SK-N-SH (cell line): ENCODE results near the gene FAM81A. TPM values are rescaled to one million over a fixed set of nuclear protein-coding genes. Genes with fewer than 3 reads are reported as not detected.
"Not testable (repeated sequence)": the region's sequence is repeated elsewhere in the genome, so short reads cannot be mapped to it uniquely, and the experiment has no call there.

Experiments used
- CTCF ChIA-PET: fragments of 300-600, 350-600 bp; formaldehyde crosslinking; extraction: SDS; loops from one replicate; lab custom pipeline; 2021; lab: Yijun Ruan, JAX
- POLR2A ChIA-PET: fragments of 350-600 bp; sonication (Branson Sonifier 250); formaldehyde crosslinking; extraction: SDS; loops from one replicate; lab custom pipeline; 2020; ENCODE audit warnings: antibody characterized with exemption, inconsistent platforms; lab: Yijun Ruan, JAX
- DNase-seq: peaks from one replicate; pipeline ENCODE4 v3.0.0; 2012
- H2AFZ ChIP-seq: fragments of 200-600 bp; sonication (generic); 2 replicates; pipeline ENCODE4 v1.8.1; 2016; ENCODE audit warnings: antibody characterized with exemption, mild to moderate bottlenecking, low read depth
- H3F3A ChIP-seq: fragments of 200-600 bp; sonication (generic); replicated peaks from 2 replicates; pipeline ENCODE3; 2016; ENCODE audit warnings: antibody characterized with exemption, mild to moderate bottlenecking; ENCODE audit not compliant: insufficient read depth
- H3K27ac ChIP-seq, 2 experiments: fragments of 200-500 bp in 1 of 2; fragments of 200-600 bp in 1 of 2; sonication (Bioruptor generic) in 1 of 2; sonication (generic), shearing (Covaris generic) in 1 of 2; 2 replicates each; pipeline versions ENCODE4 v1.5.1 to v1.6.1; 2014 to 2016; ENCODE audit warnings: low read depth in 2 of 2, inconsistent platforms in 1 of 2, low read length in 1 of 2, mild to moderate bottlenecking in 1 of 2, mixed read lengths in 1 of 2
- H3K27me3 ChIP-seq: fragments of 200-600 bp; sonication (generic), shearing (Covaris generic); 2 replicates; pipeline ENCODE4 v1.6.1; 2016; ENCODE audit warnings: mixed run types; ENCODE audit not compliant: insufficient read depth
- H3K36me3 ChIP-seq, 2 experiments: fragments of 200-500 bp in 1 of 2; fragments of 200-600 bp in 1 of 2; sonication (Bioruptor generic) in 1 of 2; sonication (generic) in 1 of 2; replicated peaks in 1 of 2; 2 replicates each; pipeline versions ENCODE3 to v1.5.1; 2014 to 2016; ENCODE audit warnings: low read length in 1 of 2, mild to moderate bottlenecking in 1 of 2; ENCODE audit not compliant: insufficient read depth in 2 of 2, control insufficient read depth in 1 of 2
- H3K4me1 ChIP-seq, 2 experiments: fragments of 200-500 bp in 1 of 2; fragments of 200-600 bp in 1 of 2; sonication (Bioruptor generic) in 1 of 2; sonication (generic), shearing (Covaris generic) in 1 of 2; 2 replicates each; pipeline versions ENCODE4 v1.5.1 to v1.6.1; 2014 to 2016; ENCODE audit warnings: low read depth in 1 of 2, low read length in 1 of 2, mixed run types in 1 of 2; ENCODE audit not compliant: insufficient read depth in 2 of 2, control insufficient read depth in 1 of 2
- H3K4me2 ChIP-seq: fragments of 200-600 bp; sonication (generic), shearing (Covaris generic); 2 replicates; pipeline ENCODE4 v1.6.1; 2017; ENCODE audit warnings: mixed run types
- H3K4me3 ChIP-seq, 2 experiments: fragments of 200-500 bp in 1 of 2; fragments of 200-600 bp in 1 of 2; sonication (Bioruptor generic) in 1 of 2; sonication (generic), shearing (Covaris generic) in 1 of 2; 2 replicates each; pipeline versions ENCODE4 v1.5.1 to v1.8.1; 2014 to 2016; ENCODE audit warnings: low read depth in 2 of 2, inconsistent platforms in 1 of 2, low read length in 1 of 2, mild to moderate bottlenecking in 1 of 2, mixed read lengths in 1 of 2, moderate library complexity in 1 of 2
- H3K79me2 ChIP-seq: fragments of 200-600 bp; sonication (generic); 2 replicates; pipeline ENCODE4 v1.8.1; 2017; ENCODE audit warnings: mild to moderate bottlenecking; ENCODE audit not compliant: insufficient read depth
- H3K9ac ChIP-seq: fragments of 200-600 bp; sonication (generic); 2 replicates; pipeline ENCODE4 v1.6.1; 2017; ENCODE audit warnings: mixed run types
- H3K9me2 ChIP-seq: fragments of 200-600 bp; sonication (generic); 2 replicates; pipeline ENCODE4 v1.6.1; 2017; ENCODE audit warnings: mixed run types
- H3K9me3 ChIP-seq: fragments of 200-600 bp; sonication (generic); 2 replicates; pipeline ENCODE4 v1.6.1; 2017; ENCODE audit warnings: mixed run types, mild to moderate bottlenecking, moderate library complexity
- H4K20me1 ChIP-seq: fragments of 200-600 bp; sonication (generic); 2 replicates; pipeline ENCODE4 v1.6.1; 2017; ENCODE audit warnings: mild to moderate bottlenecking, mixed run types; ENCODE audit not compliant: insufficient read depth
- CTCF ChIP-seq: fragments of 200-600 bp; sonication (generic); IDR thresholded peaks from 2 replicates; pipeline ENCODE4 v1.6.1; 2017; ENCODE audit warnings: antibody characterized with exemption, mild to moderate bottlenecking, moderate library complexity
- ELF1 ChIP-seq: IDR thresholded peaks from 2 replicates; pipeline ENCODE4 v1.4.0; 2012
- FOSL2 ChIP-seq: IDR thresholded peaks from 2 replicates; pipeline ENCODE4 v1.4.0; 2012; ENCODE audit warnings: low read depth, mild to moderate bottlenecking, moderate library complexity, borderline replicate concordance
- FOXJ3 ChIP-seq: sonication (generic); formaldehyde crosslinking; IDR thresholded peaks from 2 replicates; pipeline ENCODE4 v1.5.1; 2020; ENCODE audit warnings: mild to moderate bottlenecking, missing genetic modification reagents
- GABPA ChIP-seq: IDR thresholded peaks from 2 replicates; pipeline ENCODE4 v1.4.0; 2012; ENCODE audit warnings: low read depth, mild to moderate bottlenecking
- MEF2A ChIP-seq: IDR thresholded peaks from 2 replicates; pipeline ENCODE4 v1.4.0; 2012; ENCODE audit warnings: low read depth, borderline replicate concordance
- NRF1 ChIP-seq: IDR thresholded peaks from 2 replicates; pipeline ENCODE4 v1.6.1; 2012; ENCODE audit warnings: low read depth, mild to moderate bottlenecking, low read length
- PBX3 ChIP-seq: IDR thresholded peaks from 2 replicates; pipeline ENCODE4; 2012
- POLR2AphosphoS5 ChIP-seq: IDR thresholded peaks from 2 replicates; pipeline ENCODE4 v1.6.1; 2012; ENCODE audit warnings: low read depth, low read length
- RCOR1 ChIP-seq: fragments of 150-350 bp; IDR thresholded peaks from 2 replicates; pipeline ENCODE4 v1.6.1; 2017; ENCODE audit warnings: antibody characterized with exemption, low read length
- RFX5 ChIP-seq: IDR thresholded peaks from 2 replicates; pipeline ENCODE4 v1.6.1; 2012; ENCODE audit warnings: mild to moderate bottlenecking, improper control_type of control experiment, low read length
- SIN3A ChIP-seq: IDR thresholded peaks from 2 replicates; pipeline ENCODE4 v1.6.1; 2012; ENCODE audit warnings: low read depth, mild to moderate bottlenecking, low read length, moderate library complexity, borderline replicate concordance
- TEAD4 ChIP-seq: IDR thresholded peaks from 2 replicates; pipeline ENCODE4 v1.4.0; 2012; ENCODE audit warnings: mild to moderate bottlenecking, borderline replicate concordance; ENCODE audit not compliant: insufficient read depth
- USF2 ChIP-seq: fragments of 150-350 bp; IDR thresholded peaks from 2 replicates; pipeline ENCODE4 v1.6.1; 2017; ENCODE audit warnings: antibody characterized with exemption, low read length, low read depth, borderline replicate concordance
- WGBS: methylation state at CpG from one replicate; pipeline ENCODE4 v1.1.6; 2017; ENCODE audit warnings: low lambda C conversion rate; 5-methylcytosine and 5-hydroxymethylcytosine counted together
- polyA plus RNA-seq, 3 experiments: library from polyadenylated mRNA; depleted of rRNA; stranded (reverse); fragments of >200 nt; gene quantifications; 2 replicates each; pipeline ENCODE4 v1.2.3, GENCODE V29; 2012

FAM81A gene
- polyA plus RNA-seq, 1 of the 3 experiments (the other 2 are of a cell fraction) = 1.1 TPM

GRCh38 chr15:59524331-59524731 lies 86.3 kb downstream of the FAM81A start:
- no peak overlapping the region for H2AFZ ChIP-seq
- TF ChIP-seq NRF1 (no peak), ELF1 (no peak), RCOR1 (no peak)
- TF ChIP-seq, all 33 proteins: peak for 0
- H3K4me3 ChIP-seq = no peak overlapping the region
- H3K9me2 ChIP-seq = no peaks in the 10 kb centered on the region
- no peaks in the 10 kb centered on the region for H3F3A ChIP-seq
- POLR2A ChIA-PET = no interaction called here
- H3K9ac ChIP-seq = no peak overlapping the region
- H3K9me3 ChIP-seq = no peaks in the 10 kb centered on the region
- no peak overlapping the region for H3K27ac ChIP-seq
- H3K27me3 ChIP-seq = no peaks in the 10 kb centered on the region
- no peak for DNase-seq
- WGBS = 92% methylated on average over 3 of the region's 5 CpGs
- no peak overlapping the region for H3K4me2 ChIP-seq
- CTCF ChIA-PET = interaction anchor here (1.0 to 2.4 kb wide), 4 partner anchors 9 to 569 kb away, joined by 3 to 22 read pairs (median 4); no protein-coding TSS in a partner anchor
- no peaks in the 10 kb centered on the region for H3K4me1 ChIP-seq
- H3K36me3 ChIP-seq = no peaks in the 10 kb centered on the region
- H3K79me2 ChIP-seq = no peaks in the 10 kb centered on the region
- no peaks in the 10 kb centered on the region for H4K20me1 ChIP-seq

GRCh38 chr15:59526466-59526865 lies 88.5 kb downstream of the FAM81A start:
- H3K9me2 ChIP-seq, H3K4me1 ChIP-seq, H3F3A ChIP-seq, DNase-seq, H3K9ac ChIP-seq, H3K36me3 ChIP-seq, H3K4me2 ChIP-seq, H3K4me3 ChIP-seq, H4K20me1 ChIP-seq, H3K79me2 ChIP-seq, H3K27me3 ChIP-seq, POLR2A ChIA-PET, H2AFZ ChIP-seq, H3K9me3 ChIP-seq, H3K27ac ChIP-seq: not testable (repeated sequence)
- WGBS = 69% methylated on average over 6 of the region's 6 CpGs
- CTCF ChIA-PET = interaction anchor here (1.4 to 1.7 kb wide), 2 partner anchors 12 to 33 kb away, joined by 3 to 4 read pairs; no protein-coding TSS in a partner anchor

- 88% methylated on average over 1 of the region's 1 CpG for WGBS
- H3K4me3 ChIP-seq = no peak overlapping the region
- H3K36me3 ChIP-seq = no peaks in the 10 kb centered on the region
- H2AFZ ChIP-seq = no peak overlapping the region
- no peak overlapping the region for H3K4me2 ChIP-seq
- H3K27me3 ChIP-seq = no peaks in the 10 kb centered on the region
- H4K20me1 ChIP-seq = no peaks in the 10 kb centered on the region
- H3K4me1 ChIP-seq = no peaks in the 10 kb centered on the region
- DNase-seq = no peak
- H3F3A ChIP-seq = no peaks in the 10 kb centered on the region
- POLR2A ChIA-PET = no interaction called here
- CTCF ChIA-PET = interaction anchor here (0.6 to 2.5 kb wide), 67 partner anchors 8 to 1345 kb away, joined by 3 to 47 read pairs (median 5); partner anchors contain the start of genes BNIP2, FAM81A, GTF2A2 and MINDY2
- no peaks in the 10 kb centered on the region for H3K9me2 ChIP-seq
- H3K27ac ChIP-seq = no peak overlapping the region
- H3K9ac ChIP-seq = no peak overlapping the region
- H3K79me2 ChIP-seq = no peaks in the 10 kb centered on the region
- TF ChIP-seq MEF2A (no peak), PBX3 (no peak), NRF1 (no peak), CTCF (no peak), FOSL2 (no peak), USF2 (no peak), GABPA (no peak), SIN3A (no peak), FOXJ3 (CRISPR knock-in tag) (no peak), POLR2AphosphoS5 (no peak), TEAD4 (no peak), RFX5 (no peak)
- no peaks in the 10 kb centered on the region for H3K9me3 ChIP-seq
Measured at GRCh38 chr15:59528429-59528828, 90.4 kb downstream of the FAM81A start.
